Esophagus muscularis mucosa (tissue), 3 donors: ENCODE results near the gene ACVR1.

Source experiments
- POLR2A ChIP-seq: fragments of 450-650 bp; IDR thresholded peaks from one replicate; pipeline ENCODE4 v1.6.1; 2017; ENCODE audit warnings: antibody characterized with exemption, moderate library complexity, mild to moderate bottlenecking, low read depth
- TF ChIP-seq, protein P1 (sequence below), 3 experiments: fragments of 200-600 bp in 2 of 3; fragments of 450-650 bp in 1 of 3; sonication (generic) in 2 of 3; IDR thresholded peaks; one replicate each; pipeline ENCODE4 v1.5.1; 2017 to 2019; ENCODE audit warnings: antibody characterized with exemption in 3 of 3, mild to moderate bottlenecking in 2 of 3, moderate library complexity in 1 of 3

DNA sequence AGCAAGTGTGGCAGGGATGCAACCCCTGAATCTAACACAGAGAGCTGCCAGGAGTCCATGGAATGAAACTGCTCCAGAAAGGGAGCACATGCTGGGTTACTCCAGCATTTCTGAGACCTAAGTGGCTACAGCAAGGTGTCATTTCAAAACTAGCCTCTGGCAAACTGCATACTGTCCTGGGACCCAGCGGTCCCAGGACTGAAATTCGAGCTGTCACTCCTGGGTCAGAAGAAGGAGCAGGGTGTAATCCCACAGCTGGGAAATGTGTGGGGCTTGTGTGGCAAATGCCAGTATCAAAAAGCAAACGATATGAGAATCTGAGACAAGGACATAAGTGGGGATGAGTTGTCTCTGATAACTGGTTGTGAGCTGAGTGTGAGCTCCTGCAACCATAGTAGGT is 177.1 kb downstream of the ACVR1 start:
- TF ChIP-seq POLR2A = no peak
- TF ChIP-seq, protein P1, sequence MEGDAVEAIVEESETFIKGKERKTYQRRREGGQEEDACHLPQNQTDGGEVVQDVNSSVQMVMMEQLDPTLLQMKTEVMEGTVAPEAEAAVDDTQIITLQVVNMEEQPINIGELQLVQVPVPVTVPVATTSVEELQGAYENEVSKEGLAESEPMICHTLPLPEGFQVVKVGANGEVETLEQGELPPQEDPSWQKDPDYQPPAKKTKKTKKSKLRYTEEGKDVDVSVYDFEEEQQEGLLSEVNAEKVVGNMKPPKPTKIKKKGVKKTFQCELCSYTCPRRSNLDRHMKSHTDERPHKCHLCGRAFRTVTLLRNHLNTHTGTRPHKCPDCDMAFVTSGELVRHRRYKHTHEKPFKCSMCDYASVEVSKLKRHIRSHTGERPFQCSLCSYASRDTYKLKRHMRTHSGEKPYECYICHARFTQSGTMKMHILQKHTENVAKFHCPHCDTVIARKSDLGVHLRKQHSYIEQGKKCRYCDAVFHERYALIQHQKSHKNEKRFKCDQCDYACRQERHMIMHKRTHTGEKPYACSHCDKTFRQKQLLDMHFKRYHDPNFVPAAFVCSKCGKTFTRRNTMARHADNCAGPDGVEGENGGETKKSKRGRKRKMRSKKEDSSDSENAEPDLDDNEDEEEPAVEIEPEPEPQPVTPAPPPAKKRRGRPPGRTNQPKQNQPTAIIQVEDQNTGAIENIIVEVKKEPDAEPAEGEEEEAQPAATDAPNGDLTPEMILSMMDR (IDR thresholded peaks at IDR 0.05) = no peak
